Memory B cell (primary cell): ENCODE measurements around the gene FHIT.

Experiments used
- ATAC-seq: fragments of 150-1000 bp; cut with Tn5 transposase; 2 replicates; pipeline ENCODE4 v1.10.0; 2021; ENCODE audit warnings: low read depth, mild to moderate bottlenecking, moderate library complexity
- DNase-seq, 2 donors: peaks; one replicate each; pipeline ENCODE4 v3.0.0; 2022; ENCODE audit warnings: low spot score in 2 of 2
- H3K27ac Mint-ChIP-seq: one replicate; pipeline ENCODE4 v1.8.0; 2022; ENCODE audit warnings: mild to moderate bottlenecking, moderate library complexity, mixed read lengths
- H3K27me3 Mint-ChIP-seq: one replicate; pipeline ENCODE4 v1.8.0; 2022; ENCODE audit warnings: mixed read lengths
- H3K36me3 Mint-ChIP-seq: one replicate; pipeline ENCODE4 v1.8.0; 2022; ENCODE audit warnings: mild to moderate bottlenecking, mixed read lengths
- H3K4me1 Mint-ChIP-seq: one replicate; pipeline ENCODE4 v1.8.0; 2022; ENCODE audit warnings: mixed read lengths
- H3K4me3 Mint-ChIP-seq: one replicate; pipeline ENCODE4 v1.8.0; 2022; ENCODE audit warnings: mild to moderate bottlenecking, moderate library complexity, mixed read lengths
- H3K9me3 Mint-ChIP-seq: one replicate; pipeline ENCODE4 v1.8.0; 2022; ENCODE audit warnings: mixed read lengths

FHIT gene

GRCh38 chr3:60303160-60303559 lies 948.1 kb downstream of the FHIT start:
- H3K27me3 Mint-ChIP-seq = no peaks in the 10 kb centered on the region
- H3K4me1 Mint-ChIP-seq = no peaks in the 10 kb centered on the region
- no peaks in the 10 kb centered on the region for H3K36me3 Mint-ChIP-seq
- H3K9me3 Mint-ChIP-seq = no peaks in the 10 kb centered on the region
- no peak overlapping the region for H3K4me3 Mint-ChIP-seq
- ATAC-seq (no peak), DNase-seq (no peak)
- no peak overlapping the region for H3K27ac Mint-ChIP-seq

GRCh38 chr3:60301142-60301541 lies 950.1 kb downstream of the FHIT start:
- Mint-ChIP-seq H3K27ac (no peak overlapping the region), H3K27me3 (no peaks in the 10 kb centered on the region), H3K4me1 (no peaks in the 10 kb centered on the region), H3K9me3 (no peaks in the 10 kb centered on the region), H3K36me3 (no peaks in the 10 kb centered on the region), H3K4me3 (no peak overlapping the region)
- DNase-seq (no peak), ATAC-seq (no peak)

GRCh38 chr3:60298141-60298540 lies 953.1 kb downstream of the FHIT start:
- Mint-ChIP-seq H3K27ac (no peak overlapping the region), H3K4me1 (no peaks in the 10 kb centered on the region), H3K4me3 (no peak overlapping the region), H3K27me3 (no peaks in the 10 kb centered on the region), H3K9me3 (peaks cover 1% of the 10 kb centered on the region), H3K36me3 (no peaks in the 10 kb centered on the region)
- ATAC-seq (no peak), DNase-seq (no peak)

GRCh38 chr3:60294181-60294580 lies 957.1 kb downstream of the FHIT start:
- Mint-ChIP-seq H3K4me3 (no peak overlapping the region), H3K9me3 (peaks cover 1% of the 10 kb centered on the region), H3K27me3 (no peaks in the 10 kb centered on the region), H3K36me3 (no peaks in the 10 kb centered on the region), H3K4me1 (no peaks in the 10 kb centered on the region), H3K27ac (no peak overlapping the region)
- ATAC-seq (no peak), DNase-seq (no peak)

GRCh38 chr3:60291115-60291514 lies 960.1 kb downstream of the FHIT start:
- ATAC-seq (no peak), DNase-seq (no peak)
- Mint-ChIP-seq H3K4me1 (no peaks in the 10 kb centered on the region), H3K4me3 (no peak overlapping the region), H3K27me3 (no peaks in the 10 kb centered on the region), H3K9me3 (peaks cover 1% of the 10 kb centered on the region), H3K36me3 (no peaks in the 10 kb centered on the region), H3K27ac (no peak overlapping the region)

GRCh38 chr3:60290122-60290492 lies 961.1 kb downstream of the FHIT start:
- H3K4me1 Mint-ChIP-seq = no peaks in the 10 kb centered on the region
- H3K9me3 Mint-ChIP-seq = peaks cover 1% of the 10 kb centered on the region
- DNase-seq (no peak), ATAC-seq (no peak)
- H3K27me3 Mint-ChIP-seq = no peaks in the 10 kb centered on the region
- no peak overlapping the region for H3K4me3 Mint-ChIP-seq
- H3K27ac Mint-ChIP-seq = no peak overlapping the region
- no peaks in the 10 kb centered on the region for H3K36me3 Mint-ChIP-seq

- Mint-ChIP-seq H3K27ac (no peak overlapping the region), H3K4me1 (no peaks in the 10 kb centered on the region), H3K9me3 (peaks cover under 1% of the 10 kb centered on the region), H3K36me3 (no peaks in the 10 kb centered on the region), H3K27me3 (no peaks in the 10 kb centered on the region), H3K4me3 (no peak overlapping the region)
- DNase-seq (no peak), ATAC-seq (no peak)
Observed at GRCh38 chr3:60289341-60290121, 961.7 kb downstream of the FHIT start.

GRCh38 chr3:60282866-60283265 lies 968.4 kb downstream of the FHIT start:
- DNase-seq = no peak
- H3K27me3 Mint-ChIP-seq = no peaks in the 10 kb centered on the region
- ATAC-seq = no peak
- H3K27ac Mint-ChIP-seq = no peak overlapping the region
- H3K36me3 Mint-ChIP-seq = no peaks in the 10 kb centered on the region
- H3K4me3 Mint-ChIP-seq = no peak overlapping the region
- no peaks in the 10 kb centered on the region for H3K4me1 Mint-ChIP-seq
- H3K9me3 Mint-ChIP-seq = no peaks in the 10 kb centered on the region

- no peak overlapping the region for H3K27ac Mint-ChIP-seq
- H3K9me3 Mint-ChIP-seq = no peaks in the 10 kb centered on the region
- no peaks in the 10 kb centered on the region for H3K36me3 Mint-ChIP-seq
- no peaks in the 10 kb centered on the region for H3K4me1 Mint-ChIP-seq
- DNase-seq (no peak), ATAC-seq (no peak)
- H3K4me3 Mint-ChIP-seq = no peak overlapping the region
- no peaks in the 10 kb centered on the region for H3K27me3 Mint-ChIP-seq
Observed at GRCh38 chr3:60281970-60282369, 969.3 kb downstream of the FHIT start.

- Mint-ChIP-seq H3K27ac (no peak overlapping the region), H3K36me3 (no peaks in the 10 kb centered on the region), H3K27me3 (no peaks in the 10 kb centered on the region), H3K9me3 (no peaks in the 10 kb centered on the region), H3K4me1 (no peaks in the 10 kb centered on the region), H3K4me3 (no peak overlapping the region)
- ATAC-seq (no peak), DNase-seq (no peak)
Observed at GRCh38 chr3:60277361-60277800, 973.9 kb downstream of the FHIT start.

GRCh38 chr3:60276615-60277014 lies 974.6 kb downstream of the FHIT start:
- H3K27ac Mint-ChIP-seq = no peak overlapping the region
- H3K27me3 Mint-ChIP-seq = no peaks in the 10 kb centered on the region
- no peak overlapping the region for H3K4me3 Mint-ChIP-seq
- H3K9me3 Mint-ChIP-seq = no peaks in the 10 kb centered on the region
- ATAC-seq = no peak
- H3K4me1 Mint-ChIP-seq = no peaks in the 10 kb centered on the region
- no peaks in the 10 kb centered on the region for H3K36me3 Mint-ChIP-seq
- DNase-seq = no peak

- no peaks in the 10 kb centered on the region for H3K27me3 Mint-ChIP-seq
- no peaks in the 10 kb centered on the region for H3K4me1 Mint-ChIP-seq
- H3K27ac Mint-ChIP-seq = no peak overlapping the region
- H3K9me3 Mint-ChIP-seq = no peaks in the 10 kb centered on the region
- DNase-seq (no peak), ATAC-seq (no peak)
- H3K36me3 Mint-ChIP-seq = no peaks in the 10 kb centered on the region
- no peak overlapping the region for H3K4me3 Mint-ChIP-seq
Observed at GRCh38 chr3:60274646-60275045, 976.6 kb downstream of the FHIT start.

- Mint-ChIP-seq H3K27me3 (no peaks in the 10 kb centered on the region), H3K27ac (no peak overlapping the region), H3K4me1 (no peaks in the 10 kb centered on the region), H3K9me3 (no peaks in the 10 kb centered on the region), H3K36me3 (no peaks in the 10 kb centered on the region), H3K4me3 (no peak overlapping the region)
- no peak for DNase-seq
- no peak for ATAC-seq
Observed at GRCh38 chr3:60274098-60274497, 977.2 kb downstream of the FHIT start.

- H3K27ac Mint-ChIP-seq = no peak overlapping the region
- no peak for DNase-seq
- H3K9me3 Mint-ChIP-seq = no peaks in the 10 kb centered on the region
Observed at GRCh38 chr3:60269829-60270266, 981.4 kb downstream of the FHIT start.

GRCh38 chr3:60269377-60269776 lies 981.9 kb downstream of the FHIT start:
- no peak overlapping the region for H3K4me3 Mint-ChIP-seq
- DNase-seq = no peak
- no peaks in the 10 kb centered on the region for H3K27me3 Mint-ChIP-seq
- no peak overlapping the region for H3K27ac Mint-ChIP-seq
- ATAC-seq = no peak
- no peaks in the 10 kb centered on the region for H3K9me3 Mint-ChIP-seq
- peaks cover 2% of the 10 kb centered on the region for H3K4me1 Mint-ChIP-seq
- no peaks in the 10 kb centered on the region for H3K36me3 Mint-ChIP-seq

More at GRCh38 chr3:60269829-60270266, 981.4 kb downstream of the FHIT start:
- no peaks in the 10 kb centered on the region for H3K36me3 Mint-ChIP-seq
- H3K4me3 Mint-ChIP-seq = no peak overlapping the region
- H3K27me3 Mint-ChIP-seq = no peaks in the 10 kb centered on the region
- no peak for ATAC-seq
- peaks cover 2% of the 10 kb centered on the region for H3K4me1 Mint-ChIP-seq
